HG03175 (cell line): ENCODE measurements around the gene LHPP.
"Not testable (repeated sequence)": the region's sequence is repeated elsewhere in the genome, so short reads cannot be mapped to it uniquely, and the experiment has no call there.

Source experiments
- ATAC-seq: cut with Tn5 transposase; IDR thresholded peaks from one replicate; pipeline ENCODE4 v1.9.1; 2021; ENCODE audit warnings: mild to moderate bottlenecking, moderate library complexity; ENCODE audit not compliant: unreplicated experiment

The LHPP gene

DNA sequence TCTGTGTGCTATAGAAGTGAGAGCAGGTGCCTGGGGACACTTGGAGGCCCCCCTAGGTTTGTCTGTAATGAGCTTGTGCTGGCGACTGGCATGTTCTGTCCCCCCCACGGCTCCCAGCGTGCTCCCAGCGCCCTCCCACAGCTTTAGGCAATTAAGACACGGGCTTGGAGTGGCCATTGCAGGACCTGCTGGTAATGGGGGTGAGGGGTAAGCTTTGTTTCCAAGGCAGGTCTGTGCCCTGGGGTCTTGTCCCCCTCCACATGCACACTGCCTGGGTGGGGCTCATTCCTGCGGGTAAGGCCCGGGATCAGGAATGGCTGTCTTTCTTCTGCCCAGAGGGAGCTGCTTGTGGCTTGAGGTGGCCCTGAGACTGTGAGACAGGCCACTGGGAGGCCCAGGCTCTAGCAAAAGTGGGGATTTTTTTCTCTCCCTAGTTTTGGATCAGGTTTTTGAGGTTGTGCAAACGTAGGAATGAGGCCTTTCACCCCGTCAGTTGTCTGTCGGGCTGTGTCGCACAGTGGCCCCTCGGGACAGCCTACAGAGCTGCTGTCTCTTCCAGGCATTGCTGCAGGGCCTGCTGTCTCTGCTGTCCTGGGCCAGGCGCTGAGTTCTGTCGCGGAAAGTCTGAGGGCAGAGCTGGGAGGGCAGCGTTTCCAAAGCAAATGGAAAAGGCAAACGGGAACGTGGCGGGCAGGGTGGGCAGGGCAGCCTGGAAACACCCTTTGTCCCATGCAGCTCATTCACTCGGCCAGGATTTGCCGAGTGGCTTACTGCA is 107.4 kb downstream of the LHPP start:
- no peak for ATAC-seq

DNA sequence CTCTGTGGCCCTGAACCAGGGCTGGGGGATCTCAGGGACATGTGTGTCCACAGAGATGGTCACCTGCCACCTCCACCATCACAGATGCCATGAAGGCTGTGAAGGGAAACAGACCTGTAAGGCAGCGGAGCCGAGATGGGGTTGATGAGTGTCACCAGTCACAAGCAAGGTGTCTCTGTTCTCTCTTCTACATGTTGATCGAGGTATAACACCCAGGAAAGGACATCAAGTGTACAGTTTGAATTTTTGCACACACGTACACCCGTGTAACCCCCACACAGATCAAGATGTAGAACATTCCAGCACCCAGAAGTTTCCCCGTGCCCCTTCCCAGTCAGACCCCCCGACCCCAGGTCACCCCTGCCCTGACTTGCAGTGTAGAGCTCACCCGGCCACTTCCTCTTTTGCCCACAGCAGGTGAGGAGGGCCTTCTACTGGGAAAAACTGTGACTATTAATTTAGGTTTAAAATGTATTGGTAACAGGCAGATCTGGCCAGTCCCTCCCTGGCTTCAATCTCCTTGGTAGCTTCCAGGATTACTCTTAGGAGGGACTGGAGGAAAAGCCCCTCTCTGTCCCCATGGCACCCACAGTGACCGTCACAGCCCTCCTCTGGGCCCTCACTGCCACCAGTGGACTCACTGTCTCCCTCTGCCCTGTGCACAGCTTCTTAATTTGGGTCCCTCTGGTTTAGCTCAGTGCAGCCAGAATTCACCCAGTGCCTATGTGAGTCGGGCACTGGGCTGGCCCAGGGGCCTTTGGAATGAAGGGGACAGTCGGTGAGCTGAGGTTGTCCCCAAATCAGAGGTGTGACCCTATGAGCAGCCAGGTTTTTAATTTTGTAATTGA is 108.2 kb downstream of the LHPP start:
- no peak for ATAC-seq

DNA sequence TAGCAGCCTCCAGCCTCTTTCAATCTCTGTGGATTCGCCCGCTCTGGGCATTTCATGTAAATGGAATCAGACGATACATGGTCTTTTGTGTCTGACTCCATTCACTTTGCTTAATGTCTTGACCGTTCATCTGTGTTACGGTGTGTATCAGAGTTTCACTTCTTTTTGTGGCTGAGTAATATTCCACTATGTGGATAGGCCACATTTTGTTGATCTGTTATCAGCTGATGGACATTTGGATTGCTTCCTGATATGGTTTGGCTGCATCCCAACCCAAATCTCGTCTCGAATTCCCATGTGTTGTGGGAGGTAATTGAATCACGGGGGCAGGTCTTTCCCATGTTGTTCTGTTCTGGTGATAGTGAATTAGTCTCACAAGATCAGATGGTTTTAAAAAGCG is 109.0 kb downstream of the LHPP start:
- ATAC-seq = no peak

DNA sequence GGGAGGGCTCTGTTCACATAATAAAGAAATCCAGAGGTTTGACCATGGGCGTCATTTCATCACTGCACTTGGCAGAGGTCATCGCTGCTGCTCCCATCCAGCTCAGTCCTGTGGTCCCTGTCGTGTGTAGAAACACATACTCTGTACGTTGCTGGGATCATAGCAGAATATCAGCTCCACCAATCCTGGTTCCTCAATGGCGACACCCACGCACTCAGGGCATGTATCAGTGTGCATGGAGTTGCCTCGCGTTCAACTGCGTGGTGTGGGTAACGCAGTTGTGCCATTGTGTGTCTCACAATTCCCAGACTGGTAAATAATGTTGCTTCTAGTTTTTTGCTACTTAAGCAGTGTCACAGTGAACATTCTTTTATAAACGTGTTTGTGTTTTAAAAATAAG is 111.1 kb downstream of the LHPP start:
- ATAC-seq = no peak

DNA sequence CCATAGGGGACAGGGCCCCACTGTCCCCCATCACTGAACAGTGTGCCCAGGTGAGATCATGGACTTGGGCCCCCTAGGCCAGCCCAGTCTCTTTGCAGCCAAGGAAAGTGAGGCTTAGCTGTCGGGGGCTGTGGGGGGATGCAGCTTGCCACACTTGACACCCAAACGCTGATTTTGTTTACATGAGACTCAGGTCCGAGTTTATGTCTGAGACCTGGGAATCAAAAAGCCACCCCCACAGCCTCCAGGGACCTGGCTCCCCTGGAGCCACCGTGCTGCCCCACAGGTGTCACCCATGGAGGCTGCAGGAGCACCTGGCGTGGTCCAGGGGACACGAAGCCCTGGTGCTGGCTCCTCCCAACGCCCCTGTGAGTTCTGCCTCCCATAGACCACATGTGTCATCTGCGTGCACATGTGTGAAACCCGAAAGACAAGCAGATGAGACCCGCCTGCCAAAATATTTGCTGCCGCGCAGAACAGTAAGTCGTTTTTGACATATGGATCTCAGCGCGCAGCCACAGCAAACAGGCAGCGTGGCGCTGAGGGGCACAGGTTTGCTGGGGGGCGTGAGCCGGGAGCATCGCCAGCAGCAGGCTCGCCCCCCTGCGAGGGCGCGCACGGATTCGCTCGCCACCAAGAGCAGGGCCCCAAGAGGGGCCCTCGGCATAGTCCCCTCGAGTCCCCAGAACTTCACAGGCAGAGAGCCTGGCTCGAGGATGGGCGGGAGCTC is 112.3 kb downstream of the LHPP start:
- ATAC-seq = no peak

DNA sequence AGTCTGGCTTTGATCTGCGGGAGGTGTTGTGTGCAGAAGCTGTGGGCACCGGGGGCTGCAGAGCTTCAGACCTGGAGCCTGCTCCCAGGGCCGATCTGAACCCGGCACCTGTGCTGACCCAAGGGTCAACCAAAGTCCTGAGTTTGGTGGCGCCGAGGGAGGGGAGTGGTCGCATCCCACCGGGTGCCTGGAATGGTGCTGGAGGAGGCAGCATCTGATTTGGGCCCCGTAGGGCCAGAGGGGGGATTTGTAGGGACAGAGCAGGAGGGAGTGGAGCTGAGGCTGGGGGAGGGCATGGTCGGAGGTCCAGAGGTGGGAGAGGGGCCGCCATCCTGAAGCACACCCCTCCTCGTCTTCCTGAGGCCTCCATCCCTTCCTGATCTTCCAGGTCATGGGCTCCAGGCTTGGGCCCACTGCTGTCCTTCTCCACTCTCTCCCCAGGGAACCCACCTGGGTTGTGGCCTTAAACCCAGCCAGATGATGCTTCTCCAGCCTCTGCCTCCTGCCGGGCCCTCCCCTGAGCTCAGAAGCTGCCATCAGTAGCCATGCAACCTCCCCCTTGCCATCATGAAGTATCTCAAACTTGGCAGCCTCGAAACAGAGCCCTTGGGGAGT is 112.9 kb downstream of the LHPP start:
- ATAC-seq = no peak

DNA sequence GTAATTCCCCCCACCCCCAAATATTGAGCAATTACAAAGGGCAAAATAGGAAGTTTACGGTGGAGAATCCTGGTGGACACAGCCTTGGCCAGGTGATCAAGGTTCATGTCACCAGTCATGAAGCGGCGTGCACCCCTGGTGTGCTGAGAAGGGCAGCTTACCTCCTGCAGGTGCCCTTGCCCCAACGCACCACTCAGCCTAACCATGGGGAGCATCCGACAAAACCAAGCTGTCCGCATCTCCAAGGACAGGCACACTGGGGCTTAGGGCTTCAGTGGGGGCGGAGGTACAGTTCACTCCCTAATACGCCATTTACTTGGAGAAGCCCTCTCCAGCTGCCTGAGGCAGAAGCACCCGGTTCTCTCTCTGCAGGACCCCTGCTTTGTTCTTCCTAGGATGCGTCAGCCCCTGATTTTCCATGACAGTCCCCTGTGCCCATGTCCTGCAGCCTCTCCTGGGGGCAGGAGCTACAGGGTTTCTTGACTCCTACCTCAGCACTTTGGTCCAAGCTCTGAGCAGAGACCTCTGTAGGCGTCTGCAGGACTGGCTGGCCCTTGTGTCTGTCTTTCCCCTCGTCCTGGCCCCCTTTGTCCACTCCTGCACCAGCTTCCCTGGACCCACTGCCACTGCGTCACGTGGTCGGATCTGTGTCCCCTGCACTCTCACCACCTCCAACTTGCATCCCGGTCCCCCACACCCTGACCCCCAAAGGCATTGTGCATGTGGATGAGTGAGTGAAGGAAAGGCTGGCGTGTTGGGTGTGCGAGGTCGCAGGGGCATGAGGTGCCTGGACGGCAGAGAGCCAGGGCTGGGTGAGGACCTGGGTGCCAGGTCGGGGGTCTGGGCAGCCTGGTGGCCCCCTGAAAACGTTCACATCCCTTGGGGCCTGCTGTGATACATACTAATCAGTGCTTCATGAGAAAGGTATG is 113.7 kb downstream of the LHPP start:
- no peak for ATAC-seq

DNA sequence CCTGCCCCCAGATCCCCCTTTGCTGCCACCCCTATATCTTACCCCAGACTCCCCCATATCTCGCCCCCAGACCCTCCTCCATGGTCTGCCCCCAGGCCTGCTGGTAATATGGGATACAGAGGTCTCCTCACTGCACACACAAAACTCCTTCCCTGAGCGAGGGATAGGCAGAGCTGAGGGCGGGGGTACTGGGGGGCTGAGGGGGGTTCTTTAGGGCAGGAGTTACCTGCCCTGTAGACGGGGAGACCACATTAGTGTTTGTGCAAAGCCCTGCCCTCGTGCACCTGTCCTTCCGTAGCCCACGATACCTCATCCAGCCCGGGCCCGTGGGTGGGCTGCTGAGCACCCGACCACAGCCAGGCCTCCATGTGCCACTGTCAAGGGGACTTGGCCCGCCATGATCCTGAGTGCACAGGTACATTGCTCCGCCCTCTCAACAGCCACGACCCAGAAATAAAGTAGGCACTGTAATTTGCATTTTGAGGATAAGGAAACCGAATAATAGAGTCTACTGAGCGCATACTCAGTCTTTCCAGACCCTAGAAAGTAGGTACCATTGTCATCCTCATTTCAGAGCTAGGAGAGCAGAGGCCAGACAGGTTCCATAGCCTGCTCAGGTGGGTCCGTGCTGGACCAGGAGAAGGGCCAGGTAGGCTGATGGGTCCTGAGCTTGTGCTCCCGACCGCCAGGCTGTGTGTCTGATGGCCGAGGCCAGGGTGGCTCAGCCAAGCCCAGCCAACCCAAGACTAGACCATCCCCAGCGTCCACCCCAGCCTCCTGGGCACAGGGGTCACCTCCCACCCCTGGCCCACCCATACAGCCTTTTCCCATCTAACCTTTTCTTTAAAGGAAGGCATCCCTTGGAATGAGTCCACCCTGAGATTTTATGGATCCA is 115.2 kb downstream of the LHPP start:
- no peak for ATAC-seq

DNA sequence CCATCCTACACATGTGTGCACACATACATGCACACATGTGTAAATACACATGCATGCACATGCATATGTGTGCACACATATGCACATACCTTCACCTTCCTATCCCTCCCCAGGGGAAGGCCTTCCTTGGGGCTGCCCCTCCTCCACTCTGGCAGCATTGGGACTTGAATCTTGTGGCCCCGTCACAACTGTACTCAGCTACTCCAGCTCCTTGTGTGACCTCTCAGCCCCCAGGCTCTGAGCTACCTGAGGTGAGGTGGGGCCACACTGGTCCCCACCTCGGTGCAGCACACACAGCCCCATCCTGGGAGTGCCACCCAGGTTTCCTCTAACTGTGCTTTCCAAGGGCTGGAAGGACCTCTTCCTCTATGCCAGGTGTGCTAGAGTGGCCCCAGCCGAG is 116.0 kb downstream of the LHPP start:
- ATAC-seq = no peak

DNA sequence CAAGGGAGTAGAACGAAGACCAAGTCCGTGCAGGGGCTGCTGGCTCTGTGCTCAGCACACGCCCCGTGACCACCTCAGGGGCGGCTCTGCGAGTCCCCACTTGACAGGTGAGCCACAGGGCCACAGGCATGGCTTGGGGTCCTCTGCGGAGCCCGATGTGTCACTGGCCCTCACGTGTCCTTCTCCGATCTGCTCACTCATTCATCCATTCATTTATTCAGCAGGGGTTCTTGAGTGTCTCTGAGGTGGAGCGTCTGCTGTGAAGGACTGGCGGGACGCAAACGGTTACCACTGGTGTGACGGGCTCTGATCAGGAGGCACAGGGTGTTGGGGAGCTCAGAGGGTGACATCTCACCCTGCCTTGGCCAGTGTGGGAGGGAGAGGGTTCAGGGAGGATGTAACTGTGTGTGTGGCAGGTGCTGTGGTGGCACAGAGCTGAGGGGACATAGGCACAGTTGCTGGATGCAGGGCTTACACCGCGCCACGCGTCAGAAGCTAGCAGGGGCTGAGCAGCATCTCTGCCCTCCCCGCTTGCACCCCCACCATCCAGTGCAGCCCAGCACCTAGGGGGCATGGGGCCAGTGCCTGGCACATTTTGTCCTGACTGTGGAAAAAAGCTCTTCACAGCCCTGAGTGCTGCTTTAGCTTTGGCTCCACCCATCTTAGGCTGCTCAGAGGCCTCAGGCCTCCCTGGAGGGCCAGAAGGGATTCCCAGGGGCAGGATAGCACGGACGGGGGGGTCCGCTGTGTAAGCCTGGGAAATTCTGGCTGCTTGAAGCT is 116.8 kb downstream of the LHPP start:
- no peak for ATAC-seq

DNA sequence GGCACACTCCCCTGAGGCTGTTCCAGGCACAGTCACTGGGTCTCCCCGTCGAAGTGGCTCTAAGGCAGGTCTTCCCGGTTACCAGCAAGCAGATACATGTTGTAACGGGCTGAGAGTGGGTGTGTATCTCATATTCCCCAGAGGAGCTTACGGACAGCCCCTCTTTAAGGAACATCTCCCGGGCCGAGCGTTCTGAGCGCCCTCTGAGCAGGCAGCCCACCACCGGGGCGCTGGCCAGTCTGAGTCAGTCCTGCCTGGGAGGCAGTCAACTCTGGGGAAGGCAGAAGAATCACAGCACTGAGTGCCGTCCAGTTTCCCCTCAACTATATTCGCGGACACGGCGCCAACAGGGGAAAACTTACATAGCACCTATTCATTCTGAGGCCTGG is 117.4 kb downstream of the LHPP start:
- no peak for ATAC-seq

DNA sequence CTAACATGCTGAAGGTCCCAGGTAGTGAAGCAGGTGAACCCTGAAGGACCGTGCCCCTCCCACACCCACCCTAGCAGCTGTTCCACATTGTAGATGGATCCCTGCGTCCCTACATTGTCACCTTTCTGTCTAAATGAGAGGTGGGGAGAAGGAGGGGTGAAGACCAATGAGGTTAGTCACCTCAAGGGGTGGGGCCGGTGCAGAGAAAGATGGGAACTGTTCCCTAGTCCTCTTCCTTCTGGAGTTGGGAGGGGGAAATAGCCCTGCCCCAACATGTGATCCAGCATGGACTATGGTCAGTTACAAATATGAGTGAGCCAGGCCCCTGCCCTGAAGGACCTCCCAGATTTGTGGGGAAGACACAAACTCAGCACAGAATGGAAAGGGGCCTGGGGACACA is 124.5 kb downstream of the LHPP start:
- ATAC-seq = no peak

DNA sequence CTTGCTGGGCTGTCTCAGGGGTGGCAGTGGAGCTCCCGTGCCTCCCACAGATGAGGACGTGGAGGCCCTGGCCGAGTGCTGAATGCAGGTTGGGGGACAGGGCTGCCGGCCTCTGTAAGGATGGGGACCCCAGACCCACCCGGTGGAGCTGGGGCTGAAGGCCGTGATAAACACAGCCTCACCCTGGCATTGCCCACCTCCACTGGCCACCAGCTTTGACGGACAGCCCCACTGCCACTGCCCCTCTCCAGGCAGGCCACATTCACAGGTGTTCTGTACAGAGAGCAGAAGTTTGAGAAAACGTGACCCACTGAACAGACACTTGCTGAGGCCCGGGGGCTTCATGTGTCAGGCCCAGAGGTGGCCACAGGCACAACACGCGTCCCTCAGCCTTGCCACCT is 126.2 kb downstream of the LHPP start:
- ATAC-seq = no peak

DNA sequence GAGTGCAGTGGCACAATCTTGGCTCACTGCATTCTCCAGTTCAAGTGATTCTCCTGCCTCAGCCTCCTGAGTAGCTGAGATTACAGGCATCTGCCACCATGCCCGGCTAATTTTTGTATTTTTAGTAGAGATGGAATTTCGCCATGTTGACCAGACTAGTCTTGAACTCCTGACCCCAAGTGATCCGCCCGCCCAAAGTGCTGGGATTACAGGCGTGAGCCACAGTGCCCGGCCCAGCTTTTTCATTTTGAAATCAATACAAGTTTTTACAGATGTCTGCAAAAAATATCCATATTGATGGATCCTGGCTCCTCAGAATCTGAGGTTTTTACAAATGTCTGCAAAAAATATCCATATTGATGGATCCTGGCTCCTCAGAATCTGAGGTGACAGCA is 126.7 kb downstream of the LHPP start:
- ATAC-seq = not testable (repeated sequence)

DNA sequence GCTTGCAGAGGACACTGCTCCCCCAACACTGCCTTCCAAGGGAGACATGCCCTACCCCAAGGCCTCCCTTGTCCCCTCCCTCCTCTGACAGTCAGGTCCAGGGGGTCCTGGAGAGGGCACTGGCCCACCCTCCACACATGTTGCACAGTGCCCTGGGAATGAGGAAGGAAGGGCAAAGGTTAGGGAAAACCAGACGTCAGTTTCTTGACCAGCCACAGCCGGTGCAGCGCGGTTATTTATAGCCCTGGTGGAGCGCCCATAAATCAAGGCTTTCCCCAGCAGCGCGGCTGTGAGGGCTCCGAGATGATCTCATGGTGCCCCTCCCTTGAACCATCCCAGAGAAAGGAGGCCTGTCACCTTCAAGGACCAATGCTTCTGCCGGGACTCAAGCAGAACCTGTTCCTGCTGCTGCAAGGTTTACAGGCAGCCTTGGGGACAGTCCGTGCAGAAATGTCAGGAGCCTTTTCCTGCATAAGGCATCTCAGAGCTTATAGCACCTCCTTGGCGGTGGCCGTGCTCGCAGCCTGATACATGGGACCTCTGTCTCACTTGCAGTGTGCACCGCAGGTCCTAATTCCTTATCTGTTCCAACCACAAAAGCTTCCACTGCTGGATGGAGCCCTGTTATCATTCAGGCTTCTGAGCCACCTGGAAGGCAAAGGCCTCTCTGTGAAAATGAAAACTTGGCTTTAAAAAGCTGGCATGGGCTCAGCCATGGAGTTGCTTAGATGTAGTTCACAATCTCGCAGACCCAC is 127.3 kb downstream of the LHPP start:
- no peak for ATAC-seq

DNA sequence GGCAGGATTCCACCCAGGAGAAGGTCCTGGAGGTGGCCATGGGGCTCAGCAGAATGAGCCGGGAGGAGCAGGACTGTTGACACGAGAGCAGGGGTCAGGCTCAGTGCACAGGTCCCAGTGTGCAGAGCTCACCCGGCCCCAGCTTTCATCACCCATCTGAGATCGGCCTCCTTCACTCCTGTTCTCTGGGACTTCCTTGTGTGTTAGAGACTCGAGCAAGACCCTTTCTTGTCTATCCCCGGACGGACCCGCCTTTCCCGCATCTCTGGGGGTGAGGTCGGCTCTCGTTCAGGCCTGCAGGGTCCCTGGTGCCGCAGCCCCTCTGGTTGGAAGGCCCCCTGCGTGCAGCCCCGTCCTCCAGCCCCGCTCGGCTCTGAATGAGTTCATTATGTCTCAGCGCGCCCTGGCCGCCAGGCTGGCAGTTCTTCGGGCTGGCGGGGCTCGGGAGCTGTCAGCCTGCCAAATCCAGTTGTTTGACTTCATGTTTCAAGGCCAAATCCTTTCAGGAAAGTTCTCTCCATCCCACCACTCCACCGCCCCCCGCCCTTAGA is 127.9 kb downstream of the LHPP start:
- no peak for ATAC-seq
